ENCODE data around the gene PCARE.

Gene PCARE

DNA sequence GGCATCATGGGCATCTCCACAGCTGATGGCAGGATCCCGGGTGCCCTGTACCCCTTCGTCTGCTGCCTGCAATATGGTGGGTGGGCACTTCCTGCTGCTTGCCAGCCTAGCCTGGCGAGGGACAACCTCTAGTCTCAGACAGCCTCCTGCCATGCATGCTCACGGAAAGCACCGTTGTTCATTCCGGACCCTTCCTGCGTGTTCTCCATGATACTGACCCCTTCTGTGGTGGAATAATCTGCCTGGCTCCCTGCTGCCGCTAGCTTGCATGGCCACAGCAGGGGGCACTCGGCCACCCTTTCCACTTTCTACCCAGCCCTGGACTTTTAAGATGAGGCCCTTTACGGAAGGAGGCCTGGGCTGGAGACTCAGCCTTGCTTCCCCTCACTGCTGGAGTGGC lies 12.0 kb downstream of the PCARE start:
- DNase-seq, result no peak

DNA sequence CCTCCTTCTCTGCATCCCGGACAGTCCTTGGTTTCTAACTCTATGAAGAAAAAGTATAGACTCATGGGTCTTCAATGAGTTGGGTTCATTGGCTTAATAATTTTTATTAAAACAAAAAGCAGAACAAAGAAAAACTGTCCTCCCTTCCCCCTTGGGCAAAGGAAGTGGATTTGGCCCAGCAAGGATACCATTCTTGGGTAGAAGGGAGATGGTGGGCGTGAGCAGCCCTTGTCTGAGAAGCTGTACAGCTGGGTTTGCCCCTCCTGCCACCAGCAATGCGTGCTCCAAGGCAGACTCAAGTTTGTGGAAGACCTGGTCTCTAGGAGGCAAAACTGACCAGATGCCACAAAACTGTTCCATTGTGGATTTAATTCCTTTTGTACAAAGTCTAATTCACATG lies 12.7 kb downstream of the PCARE start:
- no peak for DNase-seq

DNA sequence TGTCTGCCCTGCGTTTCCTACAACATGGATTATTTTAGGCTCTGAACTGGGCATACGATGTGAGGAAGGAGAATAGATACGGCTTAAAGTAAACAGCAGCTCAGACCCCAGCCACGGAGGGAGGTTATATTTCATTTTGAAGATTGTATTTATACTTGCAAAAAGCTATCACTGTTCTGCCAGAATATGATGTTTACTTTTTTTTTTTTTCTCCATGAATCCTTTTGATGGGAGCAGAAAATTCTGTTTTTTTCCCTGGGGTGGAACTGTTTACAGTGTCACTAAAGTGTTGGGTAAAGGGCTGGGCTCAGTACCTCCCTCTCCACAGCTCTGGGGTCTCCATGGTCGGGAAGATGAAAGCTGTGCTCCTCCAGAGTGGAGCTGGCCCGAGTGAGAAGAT lies 13.1 kb downstream of the PCARE start:
- DNase-seq, result no peak

GRCh38 chr2:29060441-29060840 lies 13.9 kb downstream of the PCARE start:
- no peak for DNase-seq

DNA sequence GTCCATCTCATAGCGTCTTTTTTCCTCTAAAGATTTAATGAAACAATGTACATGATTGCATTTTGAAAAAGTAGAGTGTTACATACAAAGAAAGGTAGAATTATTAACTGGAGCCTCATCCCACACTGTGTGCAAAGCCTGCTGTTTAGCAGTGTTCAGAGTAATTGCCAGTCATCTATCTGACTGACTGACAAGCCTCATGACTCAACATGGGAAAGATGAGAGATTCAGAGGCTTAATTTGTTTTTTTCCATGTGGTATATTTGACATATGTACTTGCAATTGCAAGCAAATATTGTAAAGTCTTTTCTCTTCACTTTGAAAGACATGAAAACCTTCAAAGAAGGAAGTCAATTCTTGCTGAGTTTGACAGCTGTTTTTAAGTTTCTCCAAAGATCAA lies 14.7 kb downstream of the PCARE start:
- DNase-seq, result no peak

GRCh38 chr2:29057006-29057405 lies 17.3 kb downstream of the PCARE start:
- DNase-seq, result no peak

GRCh38 chr2:29056452-29056851 lies 17.9 kb downstream of the PCARE start:
- DNase-seq, result no peak

DNA sequence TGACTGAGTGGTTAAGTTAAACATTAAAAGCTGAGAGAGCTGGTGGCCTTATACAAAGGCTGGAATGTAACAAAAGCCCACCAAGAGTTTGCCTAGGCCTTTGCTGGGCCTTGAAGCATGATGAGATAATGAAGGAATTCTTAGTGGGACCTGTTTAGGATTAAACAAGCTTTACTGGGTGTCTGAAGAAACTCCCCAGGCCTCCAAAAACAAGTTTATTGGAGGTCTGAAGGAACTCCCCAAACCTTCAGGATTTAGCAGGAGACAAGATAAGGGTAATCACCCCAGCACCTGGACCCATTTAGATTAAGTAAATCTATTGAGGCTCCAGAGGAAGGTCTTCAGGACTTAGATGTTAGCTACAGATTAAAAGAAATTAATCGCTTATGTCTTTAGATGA lies 18.7 kb downstream of the PCARE start:
- no peak for DNase-seq

- no peak for DNase-seq
Measured at GRCh38 chr2:29054430-29054829, 19.9 kb downstream of the PCARE start.

DNA sequence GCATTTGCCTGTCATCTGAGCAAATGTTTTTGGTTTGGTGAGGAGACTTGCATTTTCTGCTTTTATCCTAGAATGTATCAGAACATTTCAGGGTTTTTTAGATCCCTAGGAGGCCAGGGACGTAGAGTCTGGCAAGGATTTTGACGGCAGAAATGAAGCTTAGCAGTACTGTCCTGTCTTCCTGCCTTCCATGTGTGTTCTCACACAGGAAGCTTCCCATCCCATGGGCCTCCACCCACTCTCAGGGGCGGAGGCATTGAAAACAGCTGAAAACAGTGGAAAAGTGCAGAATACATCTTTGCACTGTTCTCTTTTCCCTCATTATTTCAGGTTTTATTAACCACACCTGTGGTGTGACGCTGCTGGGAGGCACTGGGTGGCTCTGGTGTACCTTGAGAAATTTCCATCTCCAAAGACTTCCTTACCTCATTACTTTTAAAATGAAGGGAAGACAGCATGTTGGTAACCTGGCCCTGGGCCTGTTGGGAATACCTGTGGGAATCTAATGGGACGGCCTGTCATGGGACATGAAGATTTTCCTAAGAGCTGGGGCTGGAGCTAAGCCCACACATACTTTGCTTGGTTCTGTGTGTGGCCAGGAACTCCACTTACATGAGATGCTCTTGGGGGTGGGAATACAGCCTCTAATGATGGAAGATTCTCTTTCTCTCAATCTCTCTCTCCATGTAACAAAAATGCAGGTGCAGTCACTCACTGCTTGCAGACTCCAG lies 20.5 kb downstream of the PCARE start:
- DNase-seq, result no peak

DNA sequence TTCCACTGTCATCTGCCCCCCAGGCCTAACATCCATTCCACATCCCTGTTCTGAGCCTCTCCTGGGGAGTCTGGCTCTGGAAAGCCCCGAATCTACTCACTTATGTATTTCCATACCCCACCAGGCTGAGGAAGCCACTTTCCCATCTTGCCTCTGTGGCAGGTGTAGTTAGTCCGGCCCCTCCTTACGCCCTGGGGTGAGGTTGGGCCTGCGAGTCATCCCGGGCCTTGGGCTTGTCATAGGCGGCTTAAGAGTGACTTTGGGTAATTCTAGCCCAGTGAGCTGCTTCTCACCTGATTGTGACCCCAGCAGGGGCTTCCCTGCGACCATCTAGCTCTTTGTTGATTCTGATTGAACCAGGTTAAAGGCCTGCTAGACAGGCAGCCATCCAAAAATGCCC lies 21.1 kb downstream of the PCARE start:
- DNase-seq, result no peak

- DNase-seq, result no peak
Measured at GRCh38 chr2:29052807-29053206, 21.5 kb downstream of the PCARE start.

GRCh38 chr2:29051730-29052129 lies 22.6 kb downstream of the PCARE start:
- DNase-seq, result no peak

DNA sequence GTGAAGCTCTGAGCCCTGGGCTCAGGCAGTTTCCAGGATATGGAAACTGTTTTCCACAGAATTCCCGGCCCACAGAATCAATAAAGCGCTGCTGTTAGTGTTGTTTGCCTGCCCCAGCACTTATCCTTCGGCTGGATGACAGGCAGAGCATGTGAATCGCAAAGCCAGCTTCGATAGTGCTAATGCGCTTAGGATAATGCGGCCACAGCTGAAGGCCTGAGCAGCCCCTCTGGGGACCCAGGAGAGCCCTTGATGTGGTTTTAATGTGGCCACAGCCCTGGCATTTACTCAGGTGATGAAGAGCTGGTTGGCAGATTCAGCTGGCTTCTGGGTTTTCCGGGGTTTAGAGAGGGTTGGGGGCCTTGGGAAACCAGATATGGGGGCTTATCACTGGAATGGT lies 23.7 kb downstream of the PCARE start:
- no peak for DNase-seq

GRCh38 chr2:29047083-29047845 lies 27.1 kb downstream of the PCARE start:
- DNase-seq, result no peak

GRCh38 chr2:29046321-29046720 lies 28.0 kb downstream of the PCARE start:
- DNase-seq, result no peak

DNA sequence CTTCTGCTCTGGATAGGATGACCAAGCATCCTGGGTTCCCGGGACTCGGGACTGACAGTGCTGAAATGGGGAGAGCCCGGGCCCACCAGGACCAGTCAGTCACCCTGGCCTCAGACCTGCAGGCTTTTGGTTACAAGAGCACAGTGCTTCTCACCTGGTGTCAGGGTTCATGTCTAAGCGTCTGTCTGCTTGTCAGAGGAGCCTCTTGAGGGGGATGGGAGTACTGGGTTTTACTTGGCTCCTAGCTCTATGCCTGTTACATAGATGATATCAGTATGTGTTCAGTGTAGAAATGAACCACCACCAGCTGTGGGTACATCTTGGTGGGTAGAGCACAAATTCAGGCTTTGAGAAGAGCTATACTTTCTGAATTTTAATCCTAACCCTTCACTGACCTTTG lies 29.9 kb downstream of the PCARE start:
- DNase-seq, result no peak

GRCh38 chr2:29042561-29043075 lies 31.7 kb downstream of the PCARE start:
- no peak for DNase-seq

GRCh38 chr2:29041161-29041660 lies 33.1 kb downstream of the PCARE start:
- no peak for DNase-seq

DNA sequence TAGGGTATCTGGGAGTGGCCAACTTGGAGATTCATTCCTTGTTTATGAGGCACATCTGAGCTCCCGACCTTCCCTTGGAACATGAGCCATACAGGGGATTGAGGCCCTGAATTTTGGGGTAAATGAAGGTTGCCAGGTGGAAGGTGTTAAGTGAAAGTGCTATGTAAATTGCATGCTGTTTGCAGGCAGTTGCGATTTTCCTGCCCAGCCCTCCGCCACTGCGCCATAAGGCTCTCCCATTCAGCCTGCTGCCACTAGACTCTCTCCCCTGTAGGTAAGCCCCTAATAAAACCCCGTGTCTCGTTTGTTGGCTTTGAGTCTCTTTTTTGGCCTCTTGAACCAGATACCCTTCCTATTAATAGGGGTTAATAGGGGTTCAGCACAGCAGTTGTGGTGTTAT lies 33.8 kb downstream of the PCARE start:
- no peak for DNase-seq

DNA sequence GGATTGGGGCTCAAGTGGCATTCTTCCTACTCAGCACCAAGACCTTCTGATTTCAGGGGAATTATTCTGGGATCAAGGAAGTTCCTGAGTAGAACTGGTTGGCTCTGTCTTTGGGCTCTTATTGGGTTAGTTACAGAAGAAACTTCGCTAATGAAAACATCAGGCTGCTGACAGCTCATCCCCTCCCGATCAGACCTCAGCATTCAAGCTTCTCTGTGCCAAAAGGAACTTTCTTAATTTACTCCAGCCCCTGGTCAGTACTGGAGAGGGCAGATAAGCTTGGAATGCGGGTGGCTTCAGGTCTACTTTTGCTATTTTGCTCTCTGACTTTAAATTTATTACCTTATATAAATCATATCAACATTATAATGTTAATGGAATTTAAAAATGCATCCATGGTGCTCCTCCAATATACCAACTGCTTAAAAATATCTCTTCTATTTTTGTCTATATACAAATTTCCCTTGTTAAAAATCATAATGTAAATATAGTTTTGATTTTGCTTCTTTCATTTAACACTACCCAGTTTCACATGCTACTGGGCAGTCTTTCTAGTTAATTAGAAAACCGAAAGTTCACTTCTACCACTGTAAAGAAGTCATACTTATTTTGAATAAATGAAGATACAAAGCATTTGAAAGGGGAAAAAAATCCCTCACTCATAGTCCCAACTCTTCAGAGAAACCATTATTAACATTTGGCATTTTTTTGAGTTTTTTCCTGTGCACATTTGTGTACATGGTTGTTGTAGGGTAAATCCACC lies 34.4 kb downstream of the PCARE start:
- no peak for DNase-seq

DNA sequence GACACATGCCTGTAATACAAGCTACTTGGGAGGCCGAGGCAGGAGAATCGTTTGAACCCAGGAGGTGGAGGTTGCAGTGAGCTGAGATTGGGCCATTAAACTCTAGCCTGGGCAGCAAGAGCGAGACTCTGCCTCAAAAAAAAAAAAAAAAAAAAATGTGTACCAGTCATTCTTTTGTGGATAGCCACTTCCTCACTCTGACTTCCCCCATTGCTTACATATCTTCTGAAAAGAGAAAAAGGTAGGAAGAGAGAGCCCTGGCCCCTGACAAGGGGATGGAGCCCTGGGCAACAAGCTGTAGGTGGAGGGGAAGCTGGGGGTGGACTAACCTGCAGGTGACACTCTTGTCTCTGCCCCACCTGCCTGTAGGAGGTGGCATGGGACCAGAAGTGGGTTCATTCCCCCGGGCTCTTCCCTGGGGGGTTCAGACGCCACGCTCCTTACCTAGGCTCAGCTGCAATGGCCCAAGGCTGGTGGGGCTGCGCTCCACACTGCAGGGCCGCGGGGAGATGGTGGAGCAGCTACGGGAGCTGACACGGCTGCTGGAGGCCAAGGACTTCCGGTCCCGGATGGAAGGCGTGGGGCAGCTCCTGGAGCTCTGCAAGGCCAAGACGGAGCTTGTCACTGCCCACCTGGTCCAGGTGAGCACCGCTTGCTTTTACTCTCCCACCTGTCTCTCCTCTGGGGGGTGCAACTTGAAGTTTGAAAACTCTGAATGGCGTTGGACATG lies 39.1 kb downstream of the PCARE start:
- no peak for DNase-seq

GRCh38 chr2:29033656-29034055 lies 40.7 kb downstream of the PCARE start:
- no peak for DNase-seq

Measured in hippocampal formation (tissue), 2 donors.